ENCODE measurements around the gene FAM118B. TPM values are rescaled to one million over a fixed set of nuclear protein-coding genes. Genes with fewer than 3 reads are reported as not detected.

Gene FAM118B
- total and polyA plus RNA-seq, 2 of the 8 experiments (the other 6 are each of a cell fraction or from before 2014, with no cell fraction given): 25.3 to 48.3 TPM

DNA sequence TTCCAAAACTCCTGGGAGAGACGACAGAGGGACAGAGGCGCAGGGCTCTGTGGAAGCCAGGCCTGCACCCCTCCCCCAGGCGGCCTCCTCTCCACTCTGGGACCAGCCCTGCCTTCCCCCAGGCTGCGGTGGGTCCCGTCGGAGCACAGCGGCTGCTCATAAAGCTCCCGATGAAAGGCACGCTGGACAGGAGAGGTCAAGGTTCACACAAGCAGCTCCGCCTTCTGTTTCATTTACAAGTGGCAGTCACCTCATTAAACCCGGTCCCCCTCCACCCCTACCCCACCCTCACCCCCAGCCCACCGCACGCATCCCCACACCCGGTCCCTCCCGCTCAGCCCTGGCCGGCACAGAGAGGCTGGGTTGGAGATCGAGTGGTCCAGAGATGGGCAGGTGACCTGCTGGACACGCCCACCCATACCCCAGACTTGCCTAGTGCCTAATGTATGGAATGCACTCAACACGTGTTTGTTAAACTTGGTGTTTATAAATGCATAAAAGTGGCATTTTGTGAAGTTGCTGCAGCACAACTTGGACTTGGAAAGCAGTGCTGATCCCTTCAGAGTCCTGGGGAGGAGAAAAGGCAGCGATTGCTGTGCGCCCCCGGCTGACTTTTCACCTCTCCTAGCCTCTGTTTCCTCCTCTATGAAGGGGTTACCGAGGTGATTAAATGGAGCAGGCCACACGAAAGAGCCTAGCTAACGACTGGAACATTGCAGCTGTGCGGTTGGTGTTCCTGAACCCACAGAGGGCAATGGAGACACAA, 26.1 kb upstream of the FAM118B start:
- 91% methylated on average over 20 of the region's 26 CpGs; no CpG with 5 or more reads in 1 of the 2 experiments for WGBS, 2 experiments (ENCODE audit: extremely low coverage in 1 of 2, insufficient coverage in 1 of 2, insufficient read length in 1 of 2, insufficient replicate concordance in 2 of 2, low coverage in 1 of 2, low lambda C conversion rate in 2 of 2, missing lambda C conversion rate in 1 of 2)
- DNase-seq (ENCODE audit: low read depth in 1 of 2, low spot score in 2 of 2) (no peak), FAIRE-seq (no peak)
- Histone ChIP-seq H3K23me2 (ENCODE audit: low read depth, low read length) (no peaks in the 10 kb centered on the region), H3K79me2 (ENCODE audit: control insufficient read depth in 1 of 2, insufficient read depth in 2 of 2, low read length in 2 of 2) (no peaks in the 10 kb centered on the region), H3K4me3 (ENCODE audit: extremely low read depth in 1 of 4, insufficient read depth in 2 of 4, low read depth in 3 of 4, low read length in 4 of 4) (no peak overlapping the region), H2BK120ac (replicated peaks; ENCODE audit: low read depth, low read length) (no peak overlapping the region), H2BK20ac (ENCODE audit: low read length) (no peak overlapping the region), H3K36me3 (ENCODE audit: control insufficient read depth in 2 of 4, insufficient read depth in 4 of 4, low read length in 3 of 4) (no peaks in the 10 kb centered on the region; a peak in 2 of 8 replicates), H2BK15ac (ENCODE audit: low read length) (no peak overlapping the region), H3K18ac (ENCODE audit: extremely low read depth, low read length) (no peak overlapping the region), H3K4me1 (replicated peaks in 1 of 4; ENCODE audit: control insufficient read depth in 3 of 4, insufficient read depth in 4 of 4, low read length in 3 of 4) (peaks cover 0 to 2% (median 0%) of the 10 kb centered on the region in 4 experiments; a peak in 1 of 7 replicates), H4K20me1 (replicated peaks in 1 of 2; ENCODE audit: control insufficient read depth in 1 of 2, insufficient read depth in 2 of 2, low read length in 2 of 2) (peaks cover 0 to 3% of the 10 kb centered on the region in 2 experiments), H3K56ac (replicated peaks; ENCODE audit: insufficient read length, low read depth, low read length) (no peak overlapping the region), H4K5ac (ENCODE audit: insufficient read length, low read depth, low read length) (no peak overlapping the region), H3K9ac (replicated peaks in 1 of 4; ENCODE audit: extremely low read depth in 1 of 4, low read depth in 3 of 4, low read length in 3 of 4) (no peak overlapping the region), H2AK5ac (ENCODE audit: low read depth, low read length) (no peak overlapping the region), H2AFZ (ENCODE audit: low read length) (no peak overlapping the region), H3K4me2 (ENCODE audit: insufficient read depth in 1 of 2, low read depth in 2 of 2, low read length in 2 of 2) (no peak overlapping the region), H3K23ac (ENCODE audit: insufficient read length) (no peak overlapping the region), H3K9me3 (ENCODE audit: insufficient read depth in 2 of 2, low read depth in 1 of 2, low read length in 1 of 2) (no peaks in the 10 kb centered on the region), H2BK5ac (ENCODE audit: low read depth, low read length) (no peak overlapping the region), H3K4ac (replicated peaks; ENCODE audit: insufficient read length, low read depth, low read length) (no peak overlapping the region), H3K14ac (ENCODE audit: insufficient read length) (no peak overlapping the region), H4K91ac (replicated peaks; ENCODE audit: insufficient read length, low read length) (no peak overlapping the region), H3K27ac (ENCODE audit: low read depth, low read length) (no peak overlapping the region), H4K8ac (ENCODE audit: extremely low read depth, insufficient read depth, low read length) (no peak overlapping the region), H2BK12ac (ENCODE audit: low read depth, low read length) (no peak overlapping the region), H3K27me3 (replicated peaks in 1 of 4; ENCODE audit: control insufficient read depth in 3 of 4, extremely low read depth in 1 of 4, insufficient read depth in 3 of 4, low read length in 3 of 4) (no peaks in the 10 kb centered on the region), H3K79me1 (ENCODE audit: low read depth, low read length) (no peaks in the 10 kb centered on the region)
- CTCF ChIA-PET (ENCODE audit: partially characterized antibody): interaction anchor here (0.8 to 12.5 kb wide), 16 partner anchors 8 to 271 kb away, joined by 3 to 118 read pairs (median 4); no protein-coding TSS in a partner anchor
- TF ChIP-seq SP1 (IDR thresholded peaks at IDR 0.05; ENCODE audit: low read depth, low read length) (no peak), ZNF274 (IDR thresholded peaks at IDR 0.05; ENCODE audit: borderline replicate concordance, extremely low read depth, low read length) (no peak), SIX5 (IDR thresholded peaks at IDR 0.05; ENCODE audit: low read depth, low read length) (no peak), GABPA (IDR thresholded peaks at IDR 0.05; ENCODE audit: borderline replicate concordance, insufficient read depth, low read length) (no peak), TAF1 (IDR thresholded peaks at IDR 0.05; ENCODE audit: low read depth, low read length) (no peak), JUND (IDR thresholded peaks at IDR 0.05; ENCODE audit: low read length) (no peak), CHD1 (IDR thresholded peaks at IDR 0.05; ENCODE audit: low read depth, low read length) (no peak), MAFK (IDR thresholded peaks at IDR 0.05; ENCODE audit: low read depth, low read length) (no peak)
- POLR2A ChIA-PET (ENCODE audit: partially characterized antibody): interaction anchor here (1.4 to 1.9 kb wide), 2 partner anchors 26 to 39 kb away, joined by 4 read pairs; partner anchors contain the start of genes FAM118B and RPUSD4
